ENCODE measurements around the gene HNRNPM.

Gene HNRNPM

DNA sequence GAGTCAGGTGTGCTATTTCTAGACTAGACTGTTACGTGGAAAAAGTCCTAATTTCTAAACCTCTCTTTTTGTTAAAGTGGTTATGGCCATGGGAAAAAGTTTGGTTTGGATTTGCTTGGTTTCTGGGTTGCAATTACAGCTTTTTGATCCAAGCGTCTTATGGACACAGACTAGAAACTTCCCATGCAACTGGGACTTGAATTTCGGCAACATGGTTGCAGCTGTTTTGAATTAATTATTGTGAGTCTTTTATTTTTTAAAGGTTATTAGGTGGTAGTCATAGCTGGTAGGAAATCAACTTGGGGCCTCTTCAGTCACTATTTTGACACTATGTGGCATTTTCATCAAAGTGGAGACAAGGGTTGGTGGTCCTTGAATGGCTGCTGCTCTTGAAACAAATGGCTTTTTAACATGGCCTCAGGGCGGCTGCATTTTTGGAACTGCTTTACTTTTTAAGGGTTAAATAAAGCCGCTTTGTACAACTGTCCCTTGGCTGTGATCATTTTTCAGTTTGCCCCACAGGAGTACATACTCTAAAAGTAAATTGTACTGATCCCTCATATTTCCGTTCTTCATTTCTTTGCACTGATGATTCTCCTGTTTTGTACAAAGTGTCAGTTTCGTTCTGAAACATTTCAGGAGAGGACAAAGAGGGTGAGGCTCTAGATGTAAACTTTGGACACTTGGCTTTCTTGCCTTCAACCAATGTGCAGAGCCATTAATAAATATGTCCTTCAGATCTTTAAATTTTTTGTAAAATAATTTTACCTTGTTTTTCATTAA is 15.9 kb downstream of the HNRNPM start:
- no peak for DNase-seq

DNA sequence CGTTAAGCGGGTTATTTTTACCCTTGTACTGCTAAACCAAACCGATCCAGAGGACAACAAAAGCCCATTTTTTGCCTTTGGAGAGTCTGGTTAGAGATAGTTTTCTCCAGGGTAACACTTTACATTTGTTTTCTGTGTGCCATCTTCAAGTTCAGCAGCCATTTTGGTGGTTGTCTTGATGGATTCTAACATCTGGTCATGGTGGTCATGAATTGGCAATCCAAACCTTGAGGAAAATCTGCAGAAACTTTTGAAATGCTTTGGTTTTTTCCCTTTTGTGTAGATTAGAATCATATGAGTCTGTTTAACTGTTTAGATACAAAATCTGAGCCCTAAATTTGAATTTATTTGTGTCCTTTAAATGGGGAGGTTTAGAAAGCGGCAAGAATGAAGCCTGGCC is 16.6 kb downstream of the HNRNPM start:
- no peak for DNase-seq

DNA sequence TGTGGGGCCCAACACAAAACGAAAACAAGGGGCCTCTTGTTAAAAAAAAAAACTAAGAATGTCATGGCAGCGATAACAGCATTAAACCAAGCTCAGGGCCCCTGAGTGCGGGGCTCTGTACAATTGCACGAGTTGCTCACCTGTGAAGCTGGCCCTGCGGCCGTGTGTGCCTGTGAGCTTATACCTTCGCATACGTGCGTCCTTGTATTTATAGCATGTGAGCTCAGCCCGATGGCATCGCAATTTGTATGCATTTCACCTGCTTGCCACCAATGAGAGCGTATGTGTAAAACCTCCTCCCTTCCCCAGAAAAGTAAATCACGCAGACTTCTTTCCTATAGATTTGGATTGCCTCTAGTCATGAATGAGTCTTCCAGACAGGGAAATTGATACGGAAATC is 17.1 kb downstream of the HNRNPM start:
- no peak for DNase-seq

DNA sequence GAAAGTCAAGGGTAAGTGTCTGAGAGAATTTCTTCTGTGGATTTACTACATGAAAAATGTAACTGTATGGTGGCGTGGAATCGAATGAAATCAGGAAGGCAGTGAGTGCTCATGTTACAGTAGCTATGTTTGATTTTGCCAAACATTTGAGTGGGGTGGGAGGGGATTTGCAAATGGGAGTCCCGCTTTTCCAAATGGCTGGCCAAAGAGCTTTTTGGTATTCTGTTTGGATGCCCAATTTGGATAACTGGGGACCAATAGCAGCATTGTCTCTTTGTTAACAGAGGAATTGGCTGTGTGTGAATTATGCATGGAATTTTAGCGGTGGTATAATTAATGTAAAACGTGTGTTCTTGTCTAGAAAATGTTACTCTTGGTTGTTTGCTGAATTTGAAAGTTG is 17.8 kb downstream of the HNRNPM start:
- no peak for DNase-seq

DNA sequence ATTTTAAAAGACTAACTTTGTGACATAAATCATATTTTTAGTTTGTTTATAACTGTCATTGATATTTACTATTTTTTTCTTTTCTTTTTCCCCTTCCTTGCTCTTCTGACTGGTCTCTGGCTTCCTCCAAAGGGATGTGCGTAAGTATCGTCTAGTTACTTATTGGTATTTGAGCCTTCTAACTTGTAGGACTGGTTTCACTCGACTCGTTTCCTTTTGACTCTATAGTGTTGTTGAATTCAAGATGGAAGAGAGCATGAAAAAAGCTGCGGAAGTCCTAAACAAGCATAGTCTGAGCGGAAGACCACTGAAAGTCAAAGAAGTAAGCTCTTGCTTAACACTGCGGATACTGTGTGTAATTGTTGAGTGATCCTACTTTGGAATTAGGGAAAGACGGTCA is 18.6 kb downstream of the HNRNPM start:
- no peak for DNase-seq

DNA sequence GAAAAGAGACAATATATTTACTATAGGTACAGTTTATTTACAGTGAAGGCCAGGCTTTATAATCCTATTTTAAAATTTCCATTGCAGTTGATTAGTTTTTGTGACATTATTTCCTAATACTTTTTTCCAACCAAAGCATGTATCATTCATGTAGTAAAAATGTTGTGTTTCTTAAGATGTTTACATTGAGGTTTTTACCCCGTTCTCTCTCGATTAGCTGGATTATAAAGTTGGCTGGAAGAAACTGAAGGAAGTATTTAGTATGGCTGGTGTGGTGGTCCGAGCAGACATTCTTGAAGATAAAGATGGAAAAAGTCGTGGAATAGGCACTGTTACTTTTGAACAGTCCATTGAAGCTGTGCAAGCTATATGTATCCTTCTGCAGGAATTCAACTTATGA is 21.2 kb downstream of the HNRNPM start:
- no peak for DNase-seq

DNA sequence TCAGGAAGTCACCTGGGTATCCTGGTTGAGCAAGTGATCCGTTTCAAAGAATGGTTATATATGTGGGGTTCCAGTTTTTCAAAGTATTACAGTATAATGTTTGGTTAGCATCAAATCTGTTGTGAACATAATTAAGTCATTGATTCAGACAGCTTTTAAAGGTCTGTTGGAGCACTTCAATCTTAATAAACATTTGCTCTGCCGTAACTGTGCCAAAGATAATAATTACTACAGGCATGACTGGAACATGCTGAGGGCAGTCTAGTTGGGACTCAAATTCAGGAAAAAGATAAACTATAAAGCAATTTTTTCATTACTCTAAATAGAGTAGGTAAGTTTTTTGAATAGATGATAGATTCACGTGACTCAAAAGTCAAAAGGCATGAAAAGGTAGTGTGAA is 23.3 kb downstream of the HNRNPM start:
- no peak for DNase-seq

DNA sequence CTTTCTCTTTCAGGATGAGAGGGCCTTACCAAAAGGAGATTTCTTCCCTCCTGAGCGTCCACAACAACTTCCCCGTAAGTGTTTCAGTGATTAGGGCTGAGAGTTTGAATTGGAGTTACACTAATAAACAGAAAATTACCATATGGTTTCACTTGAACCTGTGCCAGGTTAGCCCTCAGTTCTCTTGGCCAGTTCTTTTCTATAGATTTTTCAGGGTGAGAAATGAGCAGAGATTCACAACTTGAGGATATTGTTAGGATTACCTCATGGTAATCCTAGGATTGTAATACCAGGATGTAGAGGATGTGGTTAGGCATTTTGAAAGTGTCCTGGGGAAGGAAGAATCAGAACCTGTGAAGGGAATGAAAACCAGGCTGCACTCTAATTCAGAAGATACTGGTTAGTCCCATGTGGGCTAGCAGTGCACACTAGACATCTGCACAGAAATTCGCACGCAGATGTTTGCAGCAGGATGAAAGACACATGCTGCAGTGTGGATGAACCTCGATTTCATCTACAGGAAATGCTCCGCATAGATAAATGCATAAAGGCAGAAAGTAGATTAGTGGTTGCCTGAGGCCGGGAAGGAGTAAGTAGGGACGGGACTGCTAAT is 24.1 kb downstream of the HNRNPM start:
- DNase-seq, result no peak

DNA sequence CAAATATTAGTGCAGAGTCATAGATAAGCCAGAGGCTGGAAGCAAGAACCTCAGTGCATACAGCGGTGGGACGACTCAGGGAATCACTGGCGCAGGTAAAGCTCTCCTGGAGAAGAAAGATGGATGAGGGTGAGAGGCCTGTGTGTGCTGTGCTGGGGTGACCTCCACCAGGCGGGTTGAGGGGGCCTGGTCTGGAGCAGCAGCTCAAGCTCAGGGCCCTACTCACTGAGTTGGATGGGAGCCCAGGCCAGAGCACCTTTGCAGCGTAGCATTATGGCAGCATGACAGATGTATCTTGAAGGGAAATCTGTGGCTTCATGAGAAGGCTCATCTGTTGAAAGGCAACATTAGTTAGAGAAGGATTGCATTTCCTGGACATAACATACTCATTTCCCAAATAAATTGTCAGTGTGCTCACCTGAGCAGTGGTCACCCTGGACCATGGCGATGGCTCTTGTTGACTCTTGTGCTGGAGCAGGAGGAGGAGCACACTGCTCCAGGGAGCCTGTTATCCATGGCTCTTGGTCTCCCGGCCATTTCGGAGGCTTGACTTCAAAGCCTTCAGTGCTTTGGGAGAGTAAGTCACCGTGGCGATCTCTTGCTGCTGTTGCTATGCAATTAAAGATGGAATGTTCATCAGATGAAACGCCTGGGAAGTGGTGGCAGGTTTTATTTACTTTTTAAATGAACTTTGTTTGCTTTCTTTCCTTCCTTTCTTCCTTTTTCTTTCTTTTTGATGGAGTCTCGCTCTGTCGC is 25.0 kb downstream of the HNRNPM start:
- no peak for DNase-seq

DNA sequence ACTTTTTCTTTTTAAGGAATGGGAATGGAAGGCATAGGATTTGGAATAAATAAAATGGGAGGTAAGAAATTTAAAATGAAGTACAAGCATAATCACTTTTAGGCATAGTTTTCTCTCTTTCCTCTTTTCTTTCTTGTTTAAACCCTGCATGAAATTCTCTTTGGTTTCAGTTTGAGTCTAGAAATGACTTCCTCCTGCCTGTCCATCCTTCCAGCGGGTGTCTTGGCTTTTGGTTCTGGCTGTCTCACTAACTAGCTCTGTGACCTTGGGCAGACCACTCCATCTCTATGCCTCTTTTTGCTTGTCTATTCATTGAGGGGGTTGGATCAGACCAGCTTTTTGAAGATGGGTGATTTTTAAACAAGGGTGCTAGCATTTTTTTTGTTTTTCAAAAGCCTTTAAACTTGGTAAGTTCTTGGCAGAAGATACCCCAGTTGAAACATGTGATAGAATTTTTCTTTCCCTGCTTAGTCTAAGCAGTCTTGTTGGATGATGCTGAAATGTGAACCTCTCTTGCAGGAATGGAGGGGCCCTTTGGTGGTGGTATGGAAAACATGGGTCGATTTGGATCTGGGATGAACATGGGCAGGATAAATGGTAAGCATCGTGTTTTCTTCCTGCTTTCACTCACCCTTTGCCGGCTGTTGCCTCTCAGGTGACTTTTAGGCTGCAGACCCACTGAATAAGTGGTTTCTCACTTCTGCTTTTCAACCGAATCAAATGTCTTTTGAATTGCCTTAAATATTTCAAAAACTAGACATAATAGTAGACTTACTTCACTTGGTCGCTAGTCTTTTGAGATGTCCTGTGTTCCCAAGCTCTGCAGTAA is 29.1 kb downstream of the HNRNPM start:
- DNase-seq, result no peak

DNA sequence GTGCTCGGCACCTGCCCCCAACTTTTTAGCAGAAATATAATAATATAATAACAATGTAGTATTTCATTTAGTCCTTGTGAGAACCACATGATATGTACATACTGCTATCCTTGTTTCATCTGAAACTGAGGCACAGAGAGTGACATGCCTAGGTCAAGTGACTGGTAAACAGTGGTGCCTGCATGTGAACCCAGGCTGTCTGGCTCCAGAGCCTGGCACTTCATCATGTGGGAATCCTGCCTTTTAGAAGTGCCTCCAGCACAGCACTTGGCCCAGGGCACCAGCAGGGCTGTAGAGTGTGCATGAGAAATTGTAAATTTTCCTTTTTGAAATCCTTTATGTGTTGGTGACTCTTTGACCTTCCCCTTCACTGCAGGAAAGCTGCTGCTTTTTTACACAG is 30.2 kb downstream of the HNRNPM start:
- DNase-seq, result no peak

DNA sequence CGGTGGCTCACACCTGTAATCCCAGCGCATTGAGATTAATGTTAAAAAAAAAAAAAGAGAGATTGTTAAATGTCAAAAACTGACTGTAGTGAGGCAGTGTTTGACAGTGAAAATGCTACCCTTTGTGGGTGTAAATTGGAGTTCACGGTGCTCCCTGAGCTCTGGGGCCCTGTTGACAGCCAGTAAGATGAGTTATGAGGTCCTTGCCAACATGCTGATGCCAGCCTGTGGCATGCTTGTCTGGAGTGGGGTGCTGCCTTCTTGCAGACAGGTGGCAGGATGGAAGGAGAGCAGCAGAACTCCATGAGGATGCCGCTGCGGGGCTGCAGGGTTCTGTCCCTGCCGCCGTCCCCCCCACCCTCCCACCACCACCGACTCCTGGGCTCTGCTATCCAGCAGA is 31.7 kb downstream of the HNRNPM start:
- DNase-seq, result no peak

DNA sequence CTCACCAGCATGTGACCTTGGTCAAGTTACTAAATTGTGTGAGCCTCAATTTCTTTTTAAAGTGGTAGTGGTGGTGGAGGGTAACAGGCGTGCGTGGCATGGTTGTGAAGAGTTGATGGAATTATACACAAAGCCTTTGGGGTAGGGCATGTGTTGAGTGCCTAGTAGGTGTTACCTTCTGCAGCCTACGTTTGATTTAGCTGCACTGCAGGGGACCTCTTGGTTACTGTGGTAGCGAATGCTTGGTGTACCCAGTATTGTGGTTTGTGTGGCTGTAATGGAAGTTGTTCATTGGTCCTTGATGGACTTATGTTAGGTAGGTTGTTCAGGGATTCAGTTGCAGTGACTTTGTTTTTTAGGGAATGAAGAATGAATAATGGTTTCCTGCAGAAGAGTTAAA is 33.1 kb downstream of the HNRNPM start:
- no peak for DNase-seq

DNA sequence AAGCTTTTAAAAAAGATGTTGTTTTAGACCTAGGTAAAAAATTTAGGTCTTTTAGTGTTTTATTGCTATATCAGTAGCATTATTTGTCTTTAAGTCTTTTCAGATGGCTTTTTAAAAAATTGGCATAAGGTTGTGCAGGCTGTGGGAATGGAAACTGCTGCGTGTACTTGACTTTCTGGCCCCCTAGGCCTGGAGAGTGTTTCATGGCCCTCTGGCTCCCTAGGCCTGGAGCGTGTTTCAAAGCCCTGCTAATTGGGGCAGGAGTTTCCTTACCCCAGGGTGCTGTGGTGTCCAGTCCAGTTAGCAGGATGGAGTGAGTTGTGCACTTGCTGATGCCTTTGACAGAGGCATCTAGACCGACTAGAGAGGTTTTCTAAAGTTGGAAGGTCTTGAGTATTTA is 33.8 kb downstream of the HNRNPM start:
- no peak for DNase-seq

DNA sequence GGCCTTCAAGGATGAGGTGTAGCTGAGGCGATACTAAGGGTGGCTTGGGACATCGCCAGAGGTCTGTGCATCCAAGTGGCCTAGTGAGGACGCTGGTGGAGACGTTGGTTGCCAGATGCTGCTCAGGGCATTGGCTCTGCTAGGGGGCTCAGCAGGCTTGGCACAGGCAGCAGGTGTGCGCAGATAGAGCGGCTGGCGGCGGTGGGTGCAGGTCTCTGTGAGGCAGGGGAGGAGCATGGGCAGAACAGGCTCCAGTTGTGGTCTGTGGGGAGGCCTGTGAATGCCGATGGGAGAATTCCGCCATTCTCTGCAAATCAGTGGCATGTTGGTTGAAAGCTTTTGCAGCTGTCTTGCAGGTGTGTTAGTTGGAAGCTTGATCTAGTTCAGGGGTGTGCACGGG is 36.4 kb downstream of the HNRNPM start:
- DNase-seq, result no peak

DNA sequence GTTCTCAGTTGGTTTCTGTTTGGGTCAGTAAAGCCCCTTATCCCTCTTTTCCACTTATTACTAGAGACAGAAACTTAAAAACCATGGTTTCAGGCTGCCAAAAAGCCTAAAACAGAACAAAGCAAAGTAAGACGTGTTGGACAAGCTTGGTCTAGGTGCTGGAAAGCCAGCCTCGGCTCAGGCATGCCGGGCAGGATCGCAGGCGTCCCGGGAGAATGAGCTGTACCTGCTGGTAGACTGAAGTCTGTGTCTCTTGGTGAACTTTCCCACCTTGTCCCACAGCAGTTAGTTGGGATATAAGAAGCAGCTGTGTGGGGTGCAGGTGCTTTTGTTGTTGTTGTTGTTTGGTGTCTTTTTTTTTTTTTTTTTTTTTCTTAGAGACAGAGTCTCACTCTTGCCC is 36.8 kb downstream of the HNRNPM start:
- DNase-seq, result no peak

DNA sequence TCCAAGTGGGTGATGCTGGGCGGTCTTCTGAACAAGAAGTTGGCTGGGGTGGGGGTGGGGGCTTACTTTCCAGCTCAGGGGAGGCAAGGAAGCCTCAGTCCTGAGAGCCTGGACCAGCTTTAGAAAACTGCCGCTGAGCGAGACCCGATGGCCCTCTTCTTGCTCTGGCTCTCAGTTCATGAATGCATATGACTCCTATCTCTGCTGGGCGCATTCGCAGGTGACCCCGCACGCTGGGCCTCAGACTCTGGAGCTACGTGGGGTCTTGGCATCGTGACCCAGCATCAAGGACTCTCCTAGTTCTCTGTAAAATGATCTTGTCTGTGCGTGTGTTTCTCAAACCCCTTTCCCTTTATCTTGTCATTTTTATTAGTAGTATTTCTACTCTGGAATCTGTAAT is 37.9 kb downstream of the HNRNPM start:
- DNase-seq, result no peak

DNA sequence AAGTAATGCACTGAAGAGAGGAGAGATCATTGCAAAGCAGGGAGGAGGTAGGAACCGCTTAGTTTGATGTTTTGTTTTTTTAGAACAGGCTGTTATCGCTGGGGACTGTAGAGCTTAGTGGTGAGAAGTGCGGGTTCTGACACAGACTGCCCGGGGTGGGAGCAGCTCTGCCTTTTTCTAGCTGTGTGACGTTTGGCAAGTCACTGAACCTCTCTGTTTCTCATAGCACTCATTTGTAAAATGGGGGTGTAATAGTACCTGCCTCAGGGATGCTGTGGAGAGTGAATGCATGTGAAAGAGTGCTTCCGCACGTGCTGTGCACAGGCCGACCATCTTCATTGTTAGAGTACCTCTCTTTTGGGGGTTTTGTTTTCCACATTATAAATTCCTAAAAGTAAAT is 38.4 kb downstream of the HNRNPM start:
- DNase-seq, result no peak

DNA sequence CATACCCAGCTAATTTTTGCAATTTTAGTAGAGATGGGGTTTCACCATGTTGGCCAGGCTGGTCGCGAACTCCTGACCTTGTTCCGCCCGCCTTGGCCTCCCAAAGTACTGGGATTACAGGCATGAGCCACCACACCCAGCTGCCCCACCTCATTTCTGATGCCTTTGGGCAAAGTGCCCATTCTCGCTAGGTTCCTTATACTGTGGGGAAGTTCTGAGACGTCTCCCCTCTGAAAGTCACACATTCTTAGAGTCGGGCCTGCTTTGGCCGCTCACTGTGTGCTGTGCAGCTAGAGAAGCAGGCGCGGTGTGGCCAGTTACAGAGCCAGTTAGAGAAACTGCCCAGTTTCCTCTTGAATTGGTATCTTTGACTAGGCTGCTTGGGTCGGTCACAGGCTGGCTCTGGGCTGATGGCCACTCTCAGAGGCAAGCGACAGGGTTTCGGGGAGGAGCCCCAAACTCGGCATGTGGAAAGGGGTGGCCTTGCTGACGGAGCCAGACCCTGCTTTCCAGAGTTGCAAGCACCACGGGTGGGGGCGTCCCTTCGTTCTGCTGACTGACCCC is 39.6 kb downstream of the HNRNPM start:
- no peak for DNase-seq

DNA sequence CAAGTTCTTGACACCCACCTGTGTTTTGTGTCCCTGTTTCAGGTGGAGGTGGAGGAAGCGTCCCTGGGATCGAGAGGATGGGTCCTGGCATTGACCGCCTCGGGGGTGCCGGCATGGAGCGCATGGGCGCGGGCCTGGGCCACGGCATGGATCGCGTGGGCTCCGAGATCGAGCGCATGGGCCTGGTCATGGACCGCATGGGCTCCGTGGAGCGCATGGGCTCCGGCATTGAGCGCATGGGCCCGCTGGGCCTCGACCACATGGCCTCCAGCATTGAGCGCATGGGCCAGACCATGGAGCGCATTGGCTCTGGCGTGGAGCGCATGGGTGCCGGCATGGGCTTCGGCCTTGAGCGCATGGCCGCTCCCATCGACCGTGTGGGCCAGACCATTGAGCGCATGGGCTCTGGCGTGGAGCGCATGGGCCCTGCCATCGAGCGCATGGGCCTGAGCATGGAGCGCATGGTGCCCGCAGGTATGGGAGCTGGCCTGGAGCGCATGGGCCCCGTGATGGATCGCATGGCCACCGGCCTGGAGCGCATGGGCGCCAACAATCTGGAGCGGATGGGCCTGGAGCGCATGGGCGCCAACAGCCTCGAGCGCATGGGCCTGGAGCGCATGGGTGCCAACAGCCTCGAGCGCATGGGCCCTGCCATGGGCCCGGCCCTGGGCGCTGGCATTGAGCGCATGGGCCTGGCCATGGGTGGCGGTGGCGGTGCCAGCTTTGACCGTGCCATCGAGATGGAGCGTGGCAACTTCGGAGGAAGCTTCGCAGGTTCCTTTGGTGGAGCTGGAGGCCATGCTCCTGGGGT is 41.0 kb downstream of the HNRNPM start:
- DNase-seq, result no peak

DNA sequence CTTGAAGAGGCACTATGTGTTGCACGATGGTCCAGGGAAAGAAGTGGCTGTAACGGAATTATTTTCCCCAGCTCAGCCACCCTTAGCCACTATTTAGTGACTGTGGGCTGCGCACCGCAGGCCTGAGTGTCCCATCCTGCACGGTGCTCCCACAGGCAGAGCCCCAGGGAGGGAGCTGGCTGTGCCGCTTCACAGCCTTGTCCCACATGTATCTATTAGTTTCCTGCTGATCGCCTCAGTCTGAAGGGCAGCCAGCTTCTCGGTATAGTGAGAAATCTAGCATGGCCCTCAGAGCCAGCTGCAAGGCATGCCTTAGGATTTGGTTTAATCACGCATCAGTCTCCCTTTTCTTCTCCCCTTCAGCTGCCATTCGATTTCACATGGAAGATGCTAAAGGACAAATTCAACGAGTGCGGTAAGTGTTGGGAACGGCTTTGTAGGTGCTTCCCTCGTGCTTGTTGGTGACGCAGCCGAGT is 41.9 kb downstream of the HNRNPM start:
- no peak for DNase-seq
